Lung microvascular endothelial cell (primary cell): ENCODE results near the gene PUS1. TPM values are rescaled to one million over a fixed set of nuclear protein-coding genes. Genes with fewer than 3 reads are reported as not detected.

Source experiments
- DNase-seq, 2 donors: peaks; one replicate each; pipeline versions ENCODE4 v3.0.0 to v3.0.0-alpha.2; 2010; ENCODE audit warnings: low read depth in 2 of 2
- total RNA-seq: library from RNA; depleted of rRNA; stranded (reverse); fragments of >200 nt; gene quantifications from 2 replicates; pipeline ENCODE4 v1.2.1, GENCODE V29; 2014

PUS1 gene
- total RNA-seq, 1 donor from 2014 or later, result 7.5 TPM

- no peak for DNase-seq
These were observed 61.2 kb downstream of the PUS1 start for GRCh38 chr12:131990066-131990979.

- no peak for DNase-seq
These were observed 61.9 kb downstream of the PUS1 start for GRCh38 chr12:131990980-131991305.

- DNase-seq, result no peak
These were observed 62.8 kb downstream of the PUS1 start for GRCh38 chr12:131991816-131992430.

DNA sequence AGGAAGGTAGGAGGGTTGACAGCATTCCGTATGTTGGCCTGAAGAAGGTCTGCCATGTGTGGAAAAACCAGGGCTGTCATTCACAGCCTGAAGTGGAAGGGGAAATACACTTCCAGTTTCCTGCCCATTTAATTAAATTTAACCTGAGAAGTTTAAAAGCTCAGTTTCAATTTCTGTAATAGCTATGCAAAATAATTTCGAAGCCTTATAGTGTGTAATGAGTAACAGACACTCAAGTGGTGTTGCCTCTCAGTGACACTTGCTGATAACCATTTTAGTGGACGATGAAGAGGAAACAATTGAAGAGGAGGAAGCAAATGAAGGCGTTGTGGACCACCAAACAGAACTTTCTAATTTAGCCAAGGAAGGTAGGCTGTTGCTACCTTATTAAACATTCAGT, 65.5 kb downstream of the PUS1 start:
- DNase-seq, result no peak

Other genes starting within 250 kb of the PUS1 start
- gene SFSWAP, start 218.2 kb upstream of the PUS1 start, total RNA-seq, result 11.1 and 15.9 TPM in 2 replicates
- gene MMP17, start 100.9 kb upstream of the PUS1 start, total RNA-seq, result 5.0 and 9.9 TPM in 2 replicates
- 4.8 and 6.9 TPM in 2 replicates for gene ULK1, start 34.7 kb upstream of the PUS1 start, total RNA-seq
- gene EP400, start 20.7 kb downstream of the PUS1 start, total RNA-seq, result 5.7 and 6.7 TPM in 2 replicates
- gene DDX51, start 215.0 kb downstream of the PUS1 start, total RNA-seq, result 3.7 and 5.8 TPM in 2 replicates
- gene NOC4L, start 215.2 kb downstream of the PUS1 start, total RNA-seq, result 9.9 and 10.2 TPM in 2 replicates